CD4-positive, alpha-beta T cell treated with Interferon alpha-2 for 1 hour (primary cell): ENCODE data around the gene CDKN2AIPNL.
"Not testable (repeated sequence)": the region's sequence is repeated elsewhere in the genome, so short reads cannot be mapped to it uniquely, and the experiment has no call there.

Source experiments
- DNase-seq, 2 donors: peaks; one replicate each; pipeline ENCODE4 v3.0.0-alpha.2; 2020 to 2022

Gene CDKN2AIPNL

DNA sequence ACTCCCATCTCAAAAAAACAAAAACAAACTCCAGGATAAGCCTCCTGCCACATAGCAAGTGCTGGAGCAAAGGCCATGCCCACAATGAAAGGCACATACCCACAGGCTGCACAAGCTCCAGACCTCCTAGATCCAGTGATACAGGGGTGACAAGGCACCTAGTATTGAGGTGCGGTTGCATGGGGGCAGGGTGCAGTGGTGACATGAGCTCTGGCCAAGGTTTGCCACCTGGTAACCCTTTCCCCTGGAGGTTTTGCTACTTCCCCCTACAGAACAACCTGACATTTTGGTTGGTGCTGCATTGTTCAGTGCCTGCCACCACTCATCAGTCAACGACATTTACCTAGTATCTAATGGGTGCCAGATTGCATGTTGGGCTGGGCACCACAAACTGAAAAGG is 14.5 kb downstream of the CDKN2AIPNL start:
- no peak for DNase-seq

GRCh38 chr5:134396274-134396673 is 15.4 kb downstream of the CDKN2AIPNL start:
- no peak for DNase-seq

- DNase-seq = no peak
These were observed 16.7 kb downstream of the CDKN2AIPNL start for GRCh38 chr5:134394932-134395331.

- DNase-seq = no peak
These were observed 19.4 kb downstream of the CDKN2AIPNL start for GRCh38 chr5:134392301-134392700.

- DNase-seq = no peak
These were observed 24.2 kb downstream of the CDKN2AIPNL start for GRCh38 chr5:134387443-134387842.

GRCh38 chr5:134383980-134384697 is 27.5 kb downstream of the CDKN2AIPNL start:
- DNase-seq = peak in 1 of 2 donors; percentile 21

DNA sequence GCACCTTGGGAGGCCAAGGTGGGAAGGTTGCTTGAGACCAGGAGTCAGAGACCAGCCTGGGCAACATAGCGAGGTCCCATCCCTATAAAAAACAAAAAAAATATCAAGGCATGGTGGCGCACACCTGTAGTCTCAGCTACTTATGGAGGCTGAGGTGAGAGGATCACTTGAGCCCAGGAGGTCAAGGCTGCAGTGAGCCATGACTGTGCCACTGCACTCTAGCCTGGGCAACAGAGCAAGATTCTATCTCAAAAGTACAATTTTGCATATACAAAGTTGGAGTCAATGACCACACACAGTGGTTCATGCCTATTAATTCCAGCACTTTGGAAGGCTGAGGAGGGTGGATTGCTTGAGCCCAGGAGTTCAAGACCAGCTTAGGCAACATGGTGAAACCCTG is 29.5 kb downstream of the CDKN2AIPNL start:
- not testable (repeated sequence) for DNase-seq

DNA sequence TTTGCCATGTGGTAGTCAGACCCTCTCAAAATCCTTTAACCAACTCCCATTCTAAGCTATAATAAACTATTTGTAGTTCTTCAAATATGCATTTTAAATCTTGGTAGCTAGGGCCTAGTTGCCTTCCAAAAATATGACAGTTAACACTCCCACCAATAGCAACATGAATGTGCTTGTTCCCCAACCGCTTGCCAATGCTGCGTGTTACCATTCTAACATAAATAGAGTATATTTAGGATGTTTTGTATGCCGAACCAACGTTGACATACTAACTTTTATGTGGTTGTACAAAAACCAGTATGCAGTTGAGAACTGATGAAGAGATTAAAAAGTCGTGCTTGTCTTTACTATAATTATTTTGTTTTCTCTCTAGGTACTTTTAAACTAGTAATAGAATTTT is 31.3 kb downstream of the CDKN2AIPNL start:
- no peak for DNase-seq

DNA sequence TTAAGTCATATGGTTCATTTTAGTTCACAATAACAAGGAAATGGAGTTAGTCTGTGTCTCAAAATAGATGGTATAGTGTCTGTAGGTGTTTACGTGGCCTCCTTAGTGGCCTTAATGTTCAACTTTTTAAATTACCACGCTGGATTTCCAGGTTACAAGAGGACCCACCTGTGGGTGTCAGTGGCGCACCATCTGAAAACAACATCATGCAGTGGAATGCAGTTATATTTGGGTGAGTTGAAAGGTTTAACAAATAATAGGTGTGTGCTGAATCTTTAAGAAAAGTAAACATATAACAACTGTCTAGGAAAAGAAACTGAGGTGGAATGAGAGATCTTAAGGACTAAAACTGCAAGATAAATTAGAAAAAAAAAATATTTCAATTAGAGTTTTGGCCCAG is 37.4 kb downstream of the CDKN2AIPNL start:
- peak in 1 of 2 donors; percentile 36 for DNase-seq

GRCh38 chr5:134373633-134374032 is 38.0 kb downstream of the CDKN2AIPNL start:
- not testable (repeated sequence) for DNase-seq

GRCh38 chr5:134371834-134372340 is 39.8 kb downstream of the CDKN2AIPNL start:
- DNase-seq = peak; percentile 29 to 48

DNA sequence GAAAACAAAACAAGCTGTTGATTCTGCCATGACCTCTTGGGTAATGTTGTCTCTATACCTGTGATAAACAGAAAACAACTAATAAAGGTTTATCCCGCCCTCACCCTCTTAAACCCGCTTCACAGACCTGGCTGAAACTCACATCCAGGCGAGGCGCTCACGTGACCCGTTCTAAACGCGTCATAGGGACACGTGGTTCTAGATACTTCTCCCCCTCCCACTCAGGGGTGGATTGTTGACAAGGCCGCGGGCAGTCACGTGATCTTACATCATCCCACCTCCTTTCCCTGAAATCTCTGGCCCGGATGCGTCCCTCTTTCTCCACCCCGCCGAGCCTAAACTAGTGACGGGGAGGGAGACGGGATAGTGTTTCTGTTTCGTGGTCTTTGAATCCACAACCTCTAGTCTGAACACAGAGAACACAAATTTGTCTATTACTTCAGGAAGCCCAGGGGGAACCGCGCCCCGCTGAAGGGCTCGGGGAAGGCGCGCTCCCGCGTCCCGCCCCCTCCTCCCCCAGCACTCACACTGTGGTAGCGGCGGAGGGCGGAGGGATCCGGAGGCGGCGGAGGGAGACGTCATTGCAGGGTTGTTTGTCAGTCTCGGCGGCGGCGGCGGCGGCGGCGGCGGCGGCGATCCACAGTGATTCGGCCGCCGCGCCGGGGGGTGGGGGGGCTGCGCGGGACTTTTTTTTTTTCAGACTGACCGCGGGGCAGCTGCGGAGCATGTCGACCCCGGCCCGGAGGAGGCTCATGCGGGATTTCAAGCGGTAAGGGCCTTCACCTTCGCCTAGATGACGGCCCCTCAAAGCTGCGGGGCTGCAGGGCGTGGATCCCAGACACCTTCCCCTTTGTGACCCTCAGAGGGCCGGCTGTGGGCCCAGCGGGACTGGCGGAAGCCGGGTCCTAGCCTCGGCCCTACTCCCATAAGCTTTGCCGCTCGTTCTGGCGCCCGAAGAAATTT is 40.5 kb downstream of the CDKN2AIPNL start, which contains the start of gene UBE2B:
TSS of gene UBE2B (plus strand) at position 699 of the 963 bp plus-strand sequence. CDS start at position 726, 27 bp downstream.
- DNase-seq = peak; percentile 98

DNA sequence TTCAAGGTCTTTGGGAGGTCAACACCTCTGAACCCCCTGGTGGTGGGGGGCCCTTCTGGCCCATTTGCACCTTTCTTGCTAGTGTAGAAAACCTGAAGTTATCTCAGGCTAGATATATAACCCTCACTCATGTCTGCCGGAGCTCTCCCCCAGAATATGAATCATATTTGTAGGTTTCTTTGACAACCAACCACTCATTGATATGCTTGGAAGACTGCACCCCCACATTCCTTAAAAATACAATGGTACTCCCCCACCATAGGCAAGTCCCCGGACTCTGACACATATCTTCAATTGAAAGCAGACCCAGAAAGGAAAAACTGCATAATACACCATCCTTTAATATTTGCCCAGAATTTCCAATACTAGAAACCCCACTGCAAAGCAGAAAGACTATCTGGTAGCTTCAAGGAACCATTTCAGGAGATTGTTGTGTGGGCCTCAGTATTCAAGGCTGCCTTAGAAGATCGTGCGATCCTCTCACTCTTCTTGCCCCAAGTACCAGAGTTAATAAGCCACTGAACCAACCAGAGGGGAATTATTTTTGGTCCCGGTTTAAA is 41.3 kb downstream of the CDKN2AIPNL start:
- DNase-seq = no peak

- DNase-seq = no peak
These were observed 46.1 kb downstream of the CDKN2AIPNL start for GRCh38 chr5:134365604-134366003.

DNA sequence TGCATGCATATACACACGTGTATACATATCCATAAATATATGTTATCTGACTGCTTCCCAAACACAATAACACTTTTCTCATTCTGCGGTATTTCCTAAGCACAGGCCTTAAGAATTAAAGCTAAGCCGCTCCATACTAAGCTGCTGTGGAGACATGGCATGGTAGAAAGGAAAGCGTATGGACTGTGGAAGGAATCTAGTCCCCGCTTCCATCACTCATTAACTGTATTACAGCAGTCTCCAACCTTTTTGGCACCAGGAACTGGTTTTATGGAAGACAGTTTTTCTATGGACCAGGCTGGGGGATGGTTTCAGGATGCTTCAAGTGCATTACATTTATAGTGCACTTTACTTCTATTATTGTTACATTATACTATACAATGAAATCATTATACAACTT is 56.0 kb downstream of the CDKN2AIPNL start:
- DNase-seq = no peak
